K562 (cell line): ENCODE data around the gene LAGE3. TPM values are rescaled to one million over a fixed set of nuclear protein-coding genes. Genes with fewer than 3 reads are reported as not detected.

Experiments used
- ATAC-seq: fragments of 200-7000 bp; cut with Tn5 transposase; 3 replicates; pipeline ENCODE4 v1.9.1; 2020; ENCODE audit warnings: moderate library complexity
- BruUV-seq: library from RNA; stranded (reverse); fragments of 400-500 nt; replicated peaks from 2 replicates; lab custom pipeline; 2021; lab: Mats Ljungman, UMichigan
- CTCF ChIA-PET: fragments of 300-600 bp; formaldehyde crosslinking; extraction: SDS; loops from one replicate; lab custom pipeline; 2021; ENCODE audit warnings: low intra/inter-chr PET ratio; lab: Yijun Ruan, JAX
- POLR2A ChIA-PET: fragments of 300-600, 350-650 bp; sonication (Branson Sonifier 250); formaldehyde crosslinking; extraction: SDS; loops from one replicate; lab custom pipeline; 2021; ENCODE audit warnings: antibody characterized with exemption, inconsistent platforms; lab: Yijun Ruan, JAX
- DNase-seq, 4 experiments: peaks; one replicate each; pipeline versions ENCODE4 v3.0.0 to v3.0.0-alpha.2; 2011 to 2018; ENCODE audit warnings: low spot score in 3 of 4, mixed read lengths in 3 of 4; ENCODE audit errors: extremely low read depth in 1 of 4
- FAIRE-seq: peaks from 2 replicates; lab custom pipeline; 2011; peaks lifted over from hg19 to GRCh38; lab: Jason Lieb, UNC
- H2AFZ ChIP-seq: 2 replicates; pipeline ENCODE4 v1.6.0; 2011; ENCODE audit warnings: low read depth, low read length, control low read depth, inconsistent platforms
- H3K27ac ChIP-seq: fragments of 200-600 bp; 3 replicates; pipeline ENCODE4 v1.8.0; 2011; ENCODE audit warnings: low read depth, mild to moderate bottlenecking, control low read depth, inconsistent platforms, low read length, moderate library complexity, mixed read lengths; ENCODE audit errors: extremely low read depth
- H3K27me3 ChIP-seq, 2 experiments: fragments of 300-600 bp in 1 of 2; 2 replicates in 1 of 2; 3 replicates in 1 of 2; pipeline versions ENCODE4 v1.6.0 to v1.8.0; 2011; ENCODE audit warnings: inconsistent platforms in 2 of 2, low read length in 2 of 2, mild to moderate bottlenecking in 1 of 2, mixed read lengths in 1 of 2, moderate library complexity in 1 of 2; ENCODE audit not compliant: control insufficient read depth in 2 of 2, insufficient read depth in 2 of 2
- H3K36me3 ChIP-seq: fragments of 300-600 bp; 3 replicates; pipeline ENCODE4 v1.8.0; 2011; ENCODE audit warnings: mild to moderate bottlenecking, low read length, inconsistent platforms; ENCODE audit not compliant: control insufficient read depth, insufficient read depth
- H3K4me1 ChIP-seq, 2 experiments: fragments of 200-600 bp in 1 of 2; replicated peaks in 1 of 2; 2 replicates in 1 of 2; 3 replicates in 1 of 2; pipeline versions ENCODE4 v1.5.1 to v1.8.0; 2011; ENCODE audit warnings: inconsistent platforms in 2 of 2, low read length in 2 of 2, mild to moderate bottlenecking in 1 of 2, mixed read lengths in 1 of 2, moderate library complexity in 1 of 2; ENCODE audit not compliant: control insufficient read depth in 2 of 2, insufficient read depth in 2 of 2
- H3K4me2 ChIP-seq: 2 replicates; pipeline ENCODE4 v1.6.1; 2011; ENCODE audit warnings: low read length, control low read depth, inconsistent platforms, mixed read lengths; ENCODE audit not compliant: insufficient read depth
- H3K4me3 ChIP-seq: fragments of 200-600 bp; sonication (generic), shearing (Covaris generic); 2 replicates; pipeline ENCODE4 v1.5.1; 2016; ENCODE audit warnings: control low read depth, inconsistent platforms
- H3K79me2 ChIP-seq: fragments of 200-600 bp; 3 replicates; pipeline ENCODE4 v1.8.0; 2011; ENCODE audit warnings: low read length, inconsistent platforms; ENCODE audit not compliant: control insufficient read depth, insufficient read depth
- H3K9ac ChIP-seq, 2 experiments: 2 replicates each; pipeline versions ENCODE4 v1.6.0 to v1.6.1; 2011; ENCODE audit warnings: low read depth in 2 of 2, low read length in 2 of 2, control low read depth in 1 of 2, inconsistent platforms in 1 of 2, mild to moderate bottlenecking in 1 of 2, mixed read lengths in 1 of 2; ENCODE audit not compliant: insufficient read depth in 1 of 2
- H3K9me1 ChIP-seq: one replicate; pipeline ENCODE4 v1.6.0; 2011; ENCODE audit warnings: inconsistent platforms, mild to moderate bottlenecking, low read length, moderate library complexity; ENCODE audit not compliant: control insufficient read depth, insufficient read depth
- H3K9me3 ChIP-seq: replicated peaks from 2 replicates; pipeline ENCODE4 v1.5.1; 2011; ENCODE audit warnings: low read depth, low read length, inconsistent platforms; ENCODE audit not compliant: control insufficient read depth, insufficient read depth
- H4K20me1 ChIP-seq: replicated peaks from 2 replicates; pipeline ENCODE4 v1.6.1; 2011; ENCODE audit warnings: low read length, inconsistent platforms, mixed read lengths; ENCODE audit not compliant: control insufficient read depth, insufficient read depth
- RBFOX2 ChIP-seq: fragments of 200-400 bp; formaldehyde crosslinking; IDR thresholded peaks from 2 replicates; pipeline ENCODE4 v1.6.1; 2017; ENCODE audit warnings: low read depth, mild to moderate bottlenecking, low read length, moderate library complexity
- SMAD1 ChIP-seq: fragments of 150-350 bp; IDR thresholded peaks from 2 replicates; pipeline ENCODE4 v1.6.1; 2014; ENCODE audit warnings: low read length, low read depth; ENCODE audit not compliant: partially characterized antibody
- ZBTB40 ChIP-seq, 2 experiments: fragments of 450-650 bp in 1 of 2; sonication (generic) in 1 of 2; formaldehyde crosslinking in 1 of 2; IDR thresholded peaks; 2 replicates each; pipeline versions ENCODE4 v1.7.1 to v1.9.0; 2016 to 2022; ENCODE audit warnings: inconsistent platforms in 1 of 2, mild to moderate bottlenecking in 1 of 2, missing genetic modification reagents in 1 of 2
- WGBS: fragments of 100-300 bp; shearing (Covaris generic); methylation state at CpG from one replicate; pipeline ENCODE4 v1.1.6; 2016; ENCODE audit warnings: low coverage, mixed read lengths; ENCODE audit not compliant: insufficient coverage; ENCODE audit errors: missing lambda C conversion rate; 5-methylcytosine and 5-hydroxymethylcytosine counted together
- in situ Hi-C: fragments of 300-500 bp; cut with MboI; formaldehyde crosslinking; loops from 4 replicates; pipeline ENCODE4 v1.15.0; 2018; ENCODE audit warnings: inconsistent platforms, mixed read lengths
- intact Hi-C: fragments of 100-400 bp; cut with micrococcal nuclease; formaldehyde crosslinking; loops from 2 replicates; pipeline ENCODE4 v1.14.2; 2022
- polyA plus RNA-seq, 8 experiments: library from polyadenylated mRNA; depleted of rRNA in 4 of 8; stranded (reverse) in 5 of 8; unstranded in 3 of 8; fragments of >200 nt; fragmentation: Nextera tagmentation in 2 of 8; fragmentation: Illumina TruSeq in 1 of 8; extraction: Ambion mirVana in 2 of 8; extraction: Trizol in 1 of 8; gene quantifications; 2 replicates each; pipeline versions ENCODE4 v1.2.1 to v1.2.3, GENCODE V29; 2011 to 2014; ENCODE audit warnings: inconsistent platforms in 1 of 8, missing spikeins in 1 of 8
- total RNA-seq, 7 experiments: library from RNA; depleted of rRNA in 6 of 7; stranded (reverse); fragments of >200 nt in 6 of 7; fragmentation: Illumina TruSeq in 2 of 7; extraction: Trizol in 2 of 7; gene quantifications; 2 replicates each; pipeline versions ENCODE4 v1.2.1 to v1.2.3, GENCODE V29; 2011 to 2021; ENCODE audit warnings: low replicate concordance in 1 of 7

LAGE3 gene
- total and polyA plus RNA-seq, 9 of the 15 experiments (the other 6 are each of a cell fraction or from before 2014, with no cell fraction given): 28.2 to 125 (median 35.8) TPM

GRCh38 chrX:154450312-154450711 is 28.8 kb downstream of the LAGE3 start:
- FAIRE-seq: no peak
- CTCF ChIA-PET: no interaction called here
- H3K36me3 ChIP-seq: peaks cover 57% of the 10 kb centered on the region; the same call in 2 of the 3 replicates
- WGBS: 91% methylated on average over 9 of the region's 17 CpGs
- H3K27ac ChIP-seq: no peak overlapping the region
- no peaks in the 10 kb centered on the region for H3K9me1 ChIP-seq
- no peaks in the 10 kb centered on the region for H3K9me3 ChIP-seq
- POLR2A ChIA-PET: interaction anchor here (1.0 kb wide), 1 partner anchor 49 kb away, joined by 3 read pairs; no protein-coding TSS in a partner anchor
- no peak for DNase-seq
- peaks cover 1 to 21% of the 10 kb centered on the region in 2 experiments; a peak in 4 of 5 replicates for H3K4me1 ChIP-seq
- no TSS peak for BruUV-seq
- ATAC-seq: no peak
- H4K20me1 ChIP-seq: no peaks in the 10 kb centered on the region
- in situ Hi-C loops (no loop called here), intact Hi-C loops (no loop called here)
- no peak overlapping the region for H3K9ac ChIP-seq
- H3K4me3 ChIP-seq: no peak overlapping the region
- no peaks in the 10 kb centered on the region for H3K27me3 ChIP-seq
- H3K79me2 ChIP-seq: peaks cover 5% of the 10 kb centered on the region; the same call in 2 of the 3 replicates
- TF ChIP-seq SMAD1 (no peak), RBFOX2 (0 out of 2 replicates have a peak, but pooled peaks have one; percentile 2)
- TF ChIP-seq, all 486 proteins: peak for 1
- no peak overlapping the region for H2AFZ ChIP-seq
- H3K4me2 ChIP-seq: no peak overlapping the region

- H3K4me1 ChIP-seq: peaks cover 5 to 28% of the 10 kb centered on the region in 2 experiments; a peak in 4 of 5 replicates
- H3K27me3 ChIP-seq: no peaks in the 10 kb centered on the region
- DNase-seq: no peak
- no peak overlapping the region for H3K4me2 ChIP-seq
- 0 out of 2 replicates have a peak, but pooled peaks have one; percentile 3 for TF ChIP-seq RBFOX2
- TF ChIP-seq ZBTB40 (IDR thresholded peaks at IDR 0.05): no peak
- no peak for TF ChIP-seq ZBTB40 (CRISPR knock-in tag; IDR thresholded peaks at IDR 0.05)
- no peak for ATAC-seq
- CTCF ChIA-PET: no interaction called here
- peaks cover 59% of the 10 kb centered on the region; the same call in 2 of the 3 replicates for H3K36me3 ChIP-seq
- intact Hi-C loops (no loop called here), in situ Hi-C loops (no loop called here)
- H4K20me1 ChIP-seq: no peaks in the 10 kb centered on the region
- H2AFZ ChIP-seq: no peak overlapping the region
- no peak for FAIRE-seq
- no peaks in the 10 kb centered on the region for H3K9me3 ChIP-seq
- POLR2A ChIA-PET: no interaction called here
- no peak overlapping the region for H3K27ac ChIP-seq
- H3K4me3 ChIP-seq: no peak overlapping the region
- no CpG with 5 or more reads among the region's 18 CpGs for WGBS
- H3K9ac ChIP-seq: no peak overlapping the region
- no peaks in the 10 kb centered on the region for H3K9me1 ChIP-seq
- BruUV-seq: no TSS peak
- peaks cover 12% of the 10 kb centered on the region for H3K79me2 ChIP-seq
Measured at GRCh38 chrX:154449618-154450017, 29.5 kb downstream of the LAGE3 start.
